GM21447 (cell line): ENCODE results near the gene RNGTT.
A peak's percentile ranks its signal among the peaks of the same experiment; 100 is the strongest.

Source experiments
- ATAC-seq: cut with Tn5 transposase; IDR thresholded peaks from one replicate; pipeline ENCODE4 v1.9.1; 2021; ENCODE audit not compliant: unreplicated experiment

Gene RNGTT

GRCh38 chr6:88670369-88670768, 293.0 kb downstream of the RNGTT start:
- no peak for ATAC-seq

GRCh38 chr6:88669475-88669874, 293.9 kb downstream of the RNGTT start:
- ATAC-seq = no peak

DNA sequence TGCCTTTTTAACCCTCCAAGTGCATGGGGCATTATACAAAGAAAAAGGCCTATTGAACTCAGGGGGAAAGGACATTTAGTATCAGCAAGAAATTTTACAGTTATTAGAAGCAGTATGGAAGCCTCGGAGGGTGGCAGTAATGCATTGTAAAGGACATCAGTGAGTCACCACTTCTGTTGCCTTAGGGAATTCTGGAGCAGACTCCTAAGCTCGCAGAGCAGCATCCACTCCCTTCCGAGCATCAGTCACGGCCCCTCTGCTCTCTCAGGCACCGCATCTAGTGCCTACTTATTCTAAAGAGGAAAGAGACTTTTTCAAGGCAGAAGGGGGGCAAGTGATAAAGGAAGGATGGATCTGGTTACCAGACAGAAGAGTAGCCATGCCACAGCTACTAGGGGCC, 296.5 kb downstream of the RNGTT start:
- no peak for ATAC-seq

GRCh38 chr6:88665131-88665530, 298.3 kb downstream of the RNGTT start:
- ATAC-seq = no peak

- no peak for ATAC-seq
Measured at GRCh38 chr6:88663801-88664200, 299.6 kb downstream of the RNGTT start.

GRCh38 chr6:88662653-88663174, 300.7 kb downstream of the RNGTT start:
- peak; percentile 55 for ATAC-seq

DNA sequence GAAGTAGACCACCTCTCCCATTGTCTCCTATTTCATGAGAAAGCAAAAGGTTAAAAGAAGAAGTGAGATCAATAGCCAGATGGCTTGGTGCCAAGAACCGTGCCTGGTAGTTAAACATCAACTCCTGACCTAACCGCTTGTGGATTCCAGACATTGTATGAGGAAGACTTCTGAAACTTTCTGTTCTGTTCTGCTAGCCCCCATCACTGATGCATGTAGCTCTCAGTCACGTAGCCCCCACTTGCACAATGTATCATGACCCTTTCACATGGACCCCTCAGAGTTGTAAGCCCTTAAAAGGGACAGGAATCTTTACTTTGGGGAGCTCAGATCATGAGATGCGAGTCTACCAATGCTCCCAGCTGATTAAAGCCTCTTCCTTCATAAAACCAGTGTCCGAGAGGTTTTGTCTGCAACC, 301.2 kb downstream of the RNGTT start:
- peak; percentile 74 for ATAC-seq

DNA sequence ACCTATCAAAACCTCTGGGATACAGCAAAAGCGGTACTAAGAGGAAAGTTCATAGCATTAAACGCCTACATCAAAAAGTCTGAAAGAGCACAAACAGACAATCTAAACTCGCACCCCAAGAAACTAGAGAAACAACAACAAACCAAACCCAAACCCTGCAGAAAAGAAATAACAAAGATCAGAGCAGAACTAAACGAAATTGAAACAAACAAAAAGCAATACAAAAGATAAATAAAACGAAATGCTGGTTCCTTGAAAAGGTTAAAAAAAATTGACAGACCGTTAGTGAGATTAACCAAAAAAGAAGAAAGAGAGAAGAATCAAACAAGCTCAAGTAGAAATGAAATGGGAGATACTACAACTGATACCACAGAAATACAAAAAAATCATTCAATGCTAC, 302.3 kb downstream of the RNGTT start:
- ATAC-seq = no peak

- ATAC-seq = no peak
Measured at GRCh38 chr6:88655586-88655985, 307.8 kb downstream of the RNGTT start.

DNA sequence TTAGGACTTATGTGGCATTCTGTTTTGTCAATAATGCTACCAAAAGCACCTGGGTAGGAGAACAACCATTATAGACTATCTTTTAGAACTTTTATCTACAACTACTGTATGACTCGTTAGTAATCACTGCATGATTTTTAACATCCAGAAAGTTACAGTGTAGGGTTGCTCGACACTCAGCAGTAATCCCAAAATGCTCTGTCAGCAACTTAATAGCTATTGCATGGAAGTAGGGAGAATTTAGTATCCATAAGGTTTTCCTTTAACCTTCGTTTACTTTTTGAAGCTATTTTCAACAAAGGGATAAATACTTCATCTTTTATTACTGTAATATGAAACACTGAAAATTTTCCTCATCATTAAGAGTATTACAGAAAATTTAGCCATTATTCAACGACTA, 309.5 kb downstream of the RNGTT start:
- no peak for ATAC-seq

- ATAC-seq = no peak
Measured at GRCh38 chr6:88651400-88651799, 312.0 kb downstream of the RNGTT start.

DNA sequence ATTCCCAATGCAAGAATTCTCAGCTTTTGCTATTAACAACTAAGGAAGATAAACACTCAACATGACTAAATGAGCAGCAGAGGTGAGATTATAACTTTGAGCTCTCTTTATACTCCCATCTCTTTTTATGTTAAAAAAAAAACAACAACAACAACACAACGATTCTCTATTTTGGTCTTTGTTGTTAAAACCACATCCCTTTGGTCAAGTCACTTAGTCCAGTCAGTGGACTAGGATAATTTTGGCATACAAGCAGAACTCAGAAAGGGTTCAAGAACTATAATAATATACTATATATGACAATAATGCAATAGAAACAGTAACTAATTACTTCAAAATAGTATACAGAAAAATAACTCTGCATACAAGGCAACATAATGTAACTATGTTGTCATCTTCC, 312.4 kb downstream of the RNGTT start:
- ATAC-seq = peak; percentile 5

DNA sequence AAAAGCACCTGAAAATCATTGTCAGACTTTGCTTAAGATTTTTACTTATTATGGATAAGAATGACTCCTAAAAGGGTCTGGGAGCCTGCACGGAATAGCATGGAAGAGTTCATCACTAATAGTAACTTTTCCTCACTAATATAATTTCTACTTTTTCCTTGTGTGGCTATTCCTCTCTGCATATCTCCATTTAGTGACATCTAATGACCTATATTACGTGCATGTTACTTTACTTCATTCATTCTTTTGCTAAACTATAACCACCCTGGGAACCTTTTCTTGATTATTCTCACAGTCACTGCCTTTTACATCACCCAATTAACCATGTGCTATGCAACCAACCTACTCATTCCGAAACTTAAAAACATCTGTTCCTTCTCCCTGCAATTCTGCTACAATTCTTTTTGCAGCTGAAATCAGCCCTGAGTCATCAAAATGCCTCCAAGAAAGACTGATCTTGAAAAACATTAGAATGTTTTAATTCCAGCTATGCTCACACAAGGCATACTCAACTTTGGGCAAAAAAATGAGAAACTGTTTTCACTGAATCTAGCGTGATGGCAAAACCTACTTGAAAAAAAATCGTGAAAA, 313.3 kb downstream of the RNGTT start:
- peak; percentile 97 for ATAC-seq

- ATAC-seq = peak; percentile 98
Measured at GRCh38 chr6:88641178-88641903, 322.1 kb downstream of the RNGTT start.

DNA sequence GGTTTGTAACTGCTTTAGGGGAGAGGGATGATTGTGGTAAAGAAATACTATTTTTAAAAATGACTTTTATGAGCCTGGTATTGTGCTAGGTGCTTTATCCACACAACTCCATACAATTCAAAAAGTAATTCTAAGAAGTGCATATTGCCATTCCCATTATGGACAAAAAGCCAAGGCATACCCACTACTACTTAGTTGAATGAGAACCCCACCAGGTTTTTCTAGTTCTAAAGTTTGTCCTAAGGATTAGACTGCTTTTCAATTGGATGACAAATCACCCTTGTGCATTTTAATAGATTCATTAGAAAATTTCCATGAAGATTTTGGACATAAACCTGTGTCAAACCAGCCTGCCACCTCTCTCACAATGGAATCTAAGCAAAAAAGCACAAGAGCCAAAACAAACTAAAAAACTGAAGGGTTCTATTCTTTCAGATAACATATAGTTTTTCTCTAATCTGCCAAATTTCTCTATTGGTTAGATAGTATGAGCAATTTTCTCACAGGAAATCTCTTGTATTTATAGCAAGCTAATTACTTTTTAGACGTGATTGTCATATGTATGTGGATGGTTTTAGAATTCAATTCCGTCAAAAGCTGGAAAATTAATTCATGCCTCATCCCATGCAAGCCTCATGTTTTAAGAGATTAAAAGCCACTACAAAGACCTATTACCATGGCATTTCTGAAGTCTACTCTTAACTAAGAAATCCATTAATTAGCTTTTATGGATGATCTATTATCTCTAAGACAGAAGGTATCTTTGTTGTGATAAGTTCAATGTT, 325.5 kb downstream of the RNGTT start:
- ATAC-seq = no peak

GRCh38 chr6:88636871-88637270, 326.5 kb downstream of the RNGTT start:
- ATAC-seq = no peak

DNA sequence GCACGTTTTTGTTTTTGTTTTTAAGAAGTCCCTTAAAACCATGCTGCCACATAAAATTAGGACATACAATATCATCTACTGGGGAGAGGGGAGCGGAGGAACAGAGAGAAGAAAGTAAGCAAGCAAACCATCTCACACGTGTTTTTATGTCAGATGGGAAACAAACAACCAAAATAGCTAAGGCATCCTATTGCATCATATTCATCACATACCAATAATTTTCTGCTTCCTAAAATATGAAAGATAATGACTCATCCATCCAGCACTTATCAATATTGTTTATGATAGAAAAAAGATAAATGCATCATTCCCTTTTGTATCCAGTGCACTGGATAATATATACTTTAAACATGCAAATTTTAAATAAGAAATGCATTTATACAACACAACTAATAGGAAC, 329.6 kb downstream of the RNGTT start:
- ATAC-seq = no peak

GRCh38 chr6:88631830-88632229, 331.6 kb downstream of the RNGTT start:
- no peak for ATAC-seq

DNA sequence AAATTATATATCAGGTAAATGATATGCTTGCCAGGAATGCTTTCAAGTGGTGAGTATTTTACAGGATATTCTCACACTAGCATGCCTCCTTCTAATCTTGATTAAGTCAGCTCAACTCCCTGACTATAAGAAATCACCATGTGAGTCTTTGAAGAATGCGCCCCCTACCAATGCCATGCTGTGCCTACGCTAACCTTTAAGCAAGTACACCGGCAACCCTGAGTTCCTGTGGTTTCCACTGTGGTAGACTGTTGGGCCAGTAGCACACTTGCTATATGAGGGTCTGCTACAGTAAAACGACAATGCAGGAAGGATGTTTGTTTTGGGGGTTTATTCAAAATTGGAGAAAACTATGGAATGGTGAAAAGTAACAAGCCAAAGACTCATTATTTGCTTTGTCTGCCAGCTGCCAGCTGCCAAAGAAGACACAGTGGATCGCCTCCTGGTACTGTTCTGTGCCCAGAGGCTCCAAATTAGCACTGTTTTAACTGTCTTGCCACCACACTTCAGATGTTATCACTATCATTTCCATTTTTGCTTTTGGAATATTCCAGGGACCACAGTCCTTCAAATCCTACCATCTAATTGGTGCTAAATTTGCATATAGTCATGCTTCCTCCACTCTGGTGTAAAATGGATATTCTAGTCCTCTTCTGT, 333.5 kb downstream of the RNGTT start:
- no peak for ATAC-seq

GRCh38 chr6:88626460-88626859, 337.0 kb downstream of the RNGTT start:
- no peak for ATAC-seq

GRCh38 chr6:88623531-88623930, 339.9 kb downstream of the RNGTT start:
- no peak for ATAC-seq
